H1 (cell line): ENCODE data around the gene SEMA3E. TPM values are rescaled to one million over a fixed set of nuclear protein-coding genes. Genes with fewer than 3 reads are reported as not detected.

Experiments used
- CTCF ChIA-PET: fragments of 300-600 bp; sonication (Branson Sonifier 250); formaldehyde crosslinking; loops from one replicate; lab custom pipeline; 2021; ENCODE audit not compliant: partially characterized antibody; lab: Charles Lee
- POLR2A ChIA-PET: fragments of 300-600 bp; sonication (Branson Sonifier 250); formaldehyde crosslinking; loops from one replicate; lab custom pipeline; 2021; ENCODE audit warnings: inconsistent platforms; ENCODE audit not compliant: partially characterized antibody; lab: Charles Lee
- DNase-seq, 2 experiments: peaks; one replicate each; pipeline versions ENCODE4 v3.0.0 to v3.0.0-alpha.2; 2010 to 2022; ENCODE audit warnings: low spot score in 2 of 2, low read depth in 1 of 2, mixed read lengths in 1 of 2
- FAIRE-seq: peaks from 2 replicates; lab custom pipeline; 2011; peaks lifted over from hg19 to GRCh38; lab: Jason Lieb, UNC
- H2AFZ ChIP-seq: 2 replicates; pipeline ENCODE4 v1.8.1; 2012; ENCODE audit warnings: low read length, inconsistent platforms
- H2AK5ac ChIP-seq: 2 replicates; pipeline ENCODE4 v1.6.1; 2013; ENCODE audit warnings: low read depth, low read length
- H2BK120ac ChIP-seq: replicated peaks from 2 replicates; pipeline ENCODE3; 2013; ENCODE audit warnings: low read depth, low read length, inconsistent platforms
- H2BK12ac ChIP-seq: 2 replicates; pipeline ENCODE4 v1.6.1; 2013; ENCODE audit warnings: low read depth, low read length
- H2BK15ac ChIP-seq: 2 replicates; pipeline ENCODE4 v1.6.1; 2013; ENCODE audit warnings: low read length
- H2BK20ac ChIP-seq: 2 replicates; pipeline ENCODE4 v1.6.1; 2013; ENCODE audit warnings: low read length
- H2BK5ac ChIP-seq: 2 replicates; pipeline ENCODE4 v1.6.1; 2013; ENCODE audit warnings: low read depth, low read length
- H3K14ac ChIP-seq: 2 replicates; pipeline ENCODE4 v1.6.1; 2013; ENCODE audit warnings: inconsistent platforms; ENCODE audit not compliant: insufficient read length
- H3K18ac ChIP-seq: 2 replicates; pipeline ENCODE4 v1.6.1; 2013; ENCODE audit warnings: low read length; ENCODE audit errors: extremely low read depth
- H3K23ac ChIP-seq: 2 replicates; pipeline ENCODE4 v1.6.1; 2013; ENCODE audit warnings: inconsistent platforms; ENCODE audit not compliant: insufficient read length
- H3K23me2 ChIP-seq: 2 replicates; pipeline ENCODE4 v1.6.1; 2013; ENCODE audit warnings: low read depth, low read length
- H3K27ac ChIP-seq: 2 replicates; pipeline ENCODE4 v1.6.1; 2011; ENCODE audit warnings: low read depth, low read length, inconsistent platforms
- H3K27me3 ChIP-seq, 4 experiments: replicated peaks in 1 of 4; 1 replicate in 1 of 4; 2 replicates in 3 of 4; pipeline versions ENCODE4 v1.6.1 to v1.8.1; 2011 to 2013; ENCODE audit warnings: low read length in 3 of 4, mild to moderate bottlenecking in 3 of 4, inconsistent platforms in 2 of 4, mixed read lengths in 2 of 4, moderate library complexity in 1 of 4; ENCODE audit not compliant: control insufficient read depth in 3 of 4, insufficient read depth in 3 of 4; ENCODE audit errors: extremely low read depth in 1 of 4
- H3K36me3 ChIP-seq, 4 experiments: 2 replicates each; pipeline versions ENCODE4 v1.6.1 to v1.8.1; 2011 to 2013; ENCODE audit warnings: mild to moderate bottlenecking in 4 of 4, low read length in 3 of 4, moderate library complexity in 2 of 4, control low read depth in 1 of 4, inconsistent platforms in 1 of 4; ENCODE audit not compliant: insufficient read depth in 4 of 4, control insufficient read depth in 2 of 4
- H3K4ac ChIP-seq: replicated peaks from 2 replicates; pipeline ENCODE3; 2013; ENCODE audit warnings: low read length, low read depth, mixed read lengths, inconsistent platforms; ENCODE audit not compliant: insufficient read length
- H3K4me1 ChIP-seq, 4 experiments: replicated peaks in 1 of 4; 1 replicate in 1 of 4; 2 replicates in 3 of 4; pipeline versions ENCODE4 v1.6.1 to v1.8.1; 2011 to 2013; ENCODE audit warnings: low read length in 3 of 4, inconsistent platforms in 2 of 4, mixed read lengths in 1 of 4; ENCODE audit not compliant: insufficient read depth in 4 of 4, control insufficient read depth in 3 of 4
- H3K4me2 ChIP-seq, 2 experiments: 2 replicates each; pipeline versions ENCODE4 v1.6.1 to v1.8.1; 2011 to 2013; ENCODE audit warnings: low read depth in 2 of 2, low read length in 2 of 2, control low read depth in 1 of 2, inconsistent platforms in 1 of 2, mild to moderate bottlenecking in 1 of 2; ENCODE audit not compliant: insufficient read depth in 1 of 2
- H3K4me3 ChIP-seq, 4 experiments: fragments of 200-600, 300-600 bp in 1 of 4; sonication (generic), shearing (Covaris generic), sonication (Bioruptor Twin) in 1 of 4; 2 replicates each; pipeline versions ENCODE4 v1.5.1 to v1.8.1; 2011 to 2016; ENCODE audit warnings: low read length in 4 of 4, low read depth in 3 of 4, control low read depth in 2 of 4, inconsistent platforms in 2 of 4, mild to moderate bottlenecking in 2 of 4, mixed read lengths in 1 of 4, moderate library complexity in 1 of 4; ENCODE audit not compliant: insufficient read depth in 2 of 4; ENCODE audit errors: extremely low read depth in 1 of 4
- H3K56ac ChIP-seq: replicated peaks from 2 replicates; pipeline ENCODE3; 2013; ENCODE audit warnings: low read depth, mild to moderate bottlenecking, mixed read lengths, low read length, inconsistent platforms; ENCODE audit not compliant: insufficient read length
- H3K79me1 ChIP-seq: 2 replicates; pipeline ENCODE4 v1.6.1; 2013; ENCODE audit warnings: low read depth, low read length, control low read depth
- H3K79me2 ChIP-seq, 2 experiments: 2 replicates each; pipeline versions ENCODE4 v1.6.1 to v1.8.1; 2012 to 2013; ENCODE audit warnings: low read length in 2 of 2, mild to moderate bottlenecking in 2 of 2, inconsistent platforms in 1 of 2; ENCODE audit not compliant: insufficient read depth in 2 of 2, control insufficient read depth in 1 of 2
- H3K9ac ChIP-seq, 4 experiments: replicated peaks in 1 of 4; 1 replicate in 1 of 4; 2 replicates in 3 of 4; pipeline versions ENCODE4 v1.6.1 to v1.8.1; 2011 to 2013; ENCODE audit warnings: low read depth in 3 of 4, low read length in 3 of 4, control low read depth in 2 of 4, mild to moderate bottlenecking in 2 of 4, moderate library complexity in 2 of 4, inconsistent platforms in 1 of 4; ENCODE audit errors: extremely low read depth in 1 of 4
- H3K9me3 ChIP-seq, 2 experiments: 2 replicates each; pipeline versions ENCODE4 v1.6.1 to v1.8.1; 2012 to 2013; ENCODE audit warnings: mild to moderate bottlenecking in 2 of 2, moderate library complexity in 2 of 2, control low read depth in 1 of 2, inconsistent platforms in 1 of 2, low read depth in 1 of 2, low read length in 1 of 2, mixed read lengths in 1 of 2; ENCODE audit not compliant: insufficient read depth in 2 of 2
- H4K20me1 ChIP-seq, 2 experiments: replicated peaks in 1 of 2; 2 replicates each; pipeline versions ENCODE3 to v1.8.1; 2011 to 2013; ENCODE audit warnings: inconsistent platforms in 2 of 2, low read length in 2 of 2, mild to moderate bottlenecking in 1 of 2; ENCODE audit not compliant: insufficient read depth in 2 of 2, control insufficient read depth in 1 of 2
- H4K5ac ChIP-seq: 2 replicates; pipeline ENCODE4 v1.6.1; 2013; ENCODE audit warnings: low read length, low read depth, mixed read lengths, inconsistent platforms; ENCODE audit not compliant: insufficient read length
- H4K8ac ChIP-seq: 2 replicates; pipeline ENCODE4 v1.8.0; 2013; ENCODE audit warnings: mild to moderate bottlenecking, moderate library complexity, low read length, inconsistent platforms; ENCODE audit not compliant: insufficient read depth; ENCODE audit errors: extremely low read depth
- H4K91ac ChIP-seq: replicated peaks from 2 replicates; pipeline ENCODE3; 2013; ENCODE audit warnings: low read length, mixed read lengths, inconsistent platforms; ENCODE audit not compliant: insufficient read length
- CHD2 ChIP-seq: IDR thresholded peaks from 2 replicates; pipeline ENCODE4 v1.6.1; 2012; ENCODE audit warnings: low read length, improper control_type of control experiment
- EZH2 ChIP-seq: fragments of 200-600 bp; sonication (generic); IDR thresholded peaks from 2 replicates; pipeline ENCODE4 v1.7.1; 2012; ENCODE audit warnings: low read depth, mild to moderate bottlenecking, moderate library complexity, low read length, inconsistent platforms; ENCODE audit not compliant: severe bottlenecking
- NRF1 ChIP-seq: IDR thresholded peaks from 2 replicates; pipeline ENCODE4 v1.6.1; 2011; ENCODE audit warnings: mild to moderate bottlenecking, low read depth, low read length, improper control_type of control experiment
- RAD21 ChIP-seq, 2 experiments: IDR thresholded peaks in 1 of 2; conservative IDR thresholded peaks in 1 of 2; 2 replicates each; pipeline ENCODE4 v1.6.1; 2011; ENCODE audit warnings: low read depth in 2 of 2, low read length in 2 of 2, improper control_type of control experiment in 1 of 2, inconsistent platforms in 1 of 2, mild to moderate bottlenecking in 1 of 2, moderate library complexity in 1 of 2
- SIRT6 ChIP-seq: IDR thresholded peaks from one replicate; pipeline ENCODE4 v1.7.1; 2012; ENCODE audit warnings: low read length, inconsistent platforms
- SIX5 ChIP-seq: IDR thresholded peaks from 2 replicates; pipeline ENCODE4 v1.6.1; 2011; ENCODE audit warnings: mild to moderate bottlenecking, low read depth, low read length
- WGBS, 2 experiments: shearing (Covaris generic) in 1 of 2; methylation state at CpG; one replicate each; pipeline versions ENCODE4 v1.1.6 to v1.1.7; 2013 to 2015; ENCODE audit warnings: low lambda C conversion rate in 2 of 2, mixed read lengths in 2 of 2, inconsistent platforms in 1 of 2, low coverage in 1 of 2, missing lambda C conversion rate in 1 of 2; ENCODE audit not compliant: insufficient replicate concordance in 2 of 2, insufficient coverage in 1 of 2, insufficient read length in 1 of 2; ENCODE audit errors: extremely low coverage in 1 of 2, missing lambda C conversion rate in 1 of 2; 5-methylcytosine and 5-hydroxymethylcytosine counted together
- polyA plus RNA-seq, 7 experiments: library from polyadenylated mRNA; depleted of rRNA in 3 of 7; stranded (reverse) in 5 of 7; unstranded in 2 of 7; fragments of >200 nt in 5 of 7; fragments of 200-250 nt in 2 of 7; gene quantifications; 1 replicate in 5 of 7; 2 replicates in 1 of 7; 4 replicates in 1 of 7; pipeline versions ENCODE4 v1.2.1 to v1.2.3, GENCODE V29; 2011 to 2013; ENCODE audit warnings: missing spikeins in 2 of 7, mixed read lengths in 2 of 7
- total RNA-seq: library from RNA; stranded (reverse); fragmentation: NEBNext Ultra II Directional; extraction: Animal tissue kit (Norgen Biotek cat#: 25700); gene quantifications from 2 replicates; pipeline ENCODE4 v1.2.1, GENCODE V29; 2021

Gene SEMA3E
- total and polyA plus RNA-seq, 2 of the 8 experiments (the other 6 are each of a cell fraction or from before 2014, with no cell fraction given): 0.93 to 0.94 TPM

GRCh38 chr7:83574616-83575015, 74.3 kb downstream of the SEMA3E start:
- no peak overlapping the region for H4K91ac ChIP-seq
- no peaks in the 10 kb centered on the region for H3K27me3 ChIP-seq
- H2BK12ac ChIP-seq: no peak overlapping the region
- H3K18ac ChIP-seq: no peak overlapping the region
- no peaks in the 10 kb centered on the region for H3K79me2 ChIP-seq
- no peak overlapping the region for H4K8ac ChIP-seq
- no peak overlapping the region for H2BK5ac ChIP-seq
- H3K14ac ChIP-seq: no peak overlapping the region
- no peaks in the 10 kb centered on the region for H4K20me1 ChIP-seq
- no peaks in the 10 kb centered on the region for H3K23me2 ChIP-seq
- no peak overlapping the region for H3K4me3 ChIP-seq
- DNase-seq: no peak
- H3K9me3 ChIP-seq: no peaks in the 10 kb centered on the region
- H2BK20ac ChIP-seq: no peak overlapping the region
- no peak overlapping the region for H3K4me2 ChIP-seq
- no peak overlapping the region for H4K5ac ChIP-seq
- TF ChIP-seq NRF1: no peak
- TF ChIP-seq SIRT6: no peak
- no peak for TF ChIP-seq EZH2
- TF ChIP-seq SIX5: no peak
- no peak for TF ChIP-seq RAD21 (IDR thresholded peaks at IDR 0.05 in 1 of 2, conservative IDR thresholded peaks at IDR 0.05 in 1 of 2; ENCODE audit: low read depth in 2 of 2, low read length in 2 of 2)
- TF ChIP-seq CHD2: no peak
- TF ChIP-seq, all 59 proteins: peak for 0
- CTCF ChIA-PET: no interaction called here
- 93% methylated on average over 1 of the region's 1 CpG; no CpG with 5 or more reads in 1 of the 2 experiments for WGBS, 2 experiments
- no peak for FAIRE-seq
- POLR2A ChIA-PET: no interaction called here
- Histone ChIP-seq H3K4me1 (no peaks in the 10 kb centered on the region), H3K79me1 (no peaks in the 10 kb centered on the region), H2BK15ac (no peak overlapping the region), H2BK120ac (no peak overlapping the region), H3K36me3 (no peaks in the 10 kb centered on the region), H2AFZ (no peak overlapping the region), H2AK5ac (no peak overlapping the region), H3K27ac (no peak overlapping the region), H3K4ac (no peak overlapping the region), H3K23ac (no peak overlapping the region), H3K56ac (no peak overlapping the region), H3K9ac (no peak overlapping the region)
